Gastroesophageal sphincter (tissue), 3 donors: Measurements from ENCODE around the gene A3GALT2.

Experiments
- CTCF ChIP-seq, 4 experiments: fragments of 200-600 bp in 2 of 4; fragments of 450-650 bp in 2 of 4; sonication (generic) in 1 of 4; IDR thresholded peaks; one replicate each; pipeline ENCODE4 v1.5.1; 2017 to 2019; ENCODE audit warnings: antibody characterized with exemption in 4 of 4, mild to moderate bottlenecking in 2 of 4, moderate library complexity in 2 of 4
- EP300 ChIP-seq: sonication (generic); formaldehyde crosslinking; IDR thresholded peaks from one replicate; pipeline ENCODE4 v1.6.1; 2017; ENCODE audit warnings: antibody characterized with exemption, mild to moderate bottlenecking
- POLR2A ChIP-seq, 2 donors: fragments of 450-650 bp; IDR thresholded peaks; one replicate each; pipeline ENCODE4 v1.6.1; 2017; ENCODE audit warnings: antibody characterized with exemption in 2 of 2, mild to moderate bottlenecking in 2 of 2, moderate library complexity in 1 of 2
- POLR2AphosphoS5 ChIP-seq: sonication (generic); formaldehyde crosslinking; IDR thresholded peaks from one replicate; pipeline ENCODE4 v1.6.1; 2017; ENCODE audit warnings: antibody characterized with exemption

- TF ChIP-seq POLR2AphosphoS5: no peak
- TF ChIP-seq CTCF (IDR thresholded peaks at IDR 0.05): no peak
- no peak for TF ChIP-seq POLR2A (IDR thresholded peaks at IDR 0.05)
- TF ChIP-seq EP300: no peak
Observed at GRCh38 chr1:33275706-33276572, 45.0 kb downstream of the A3GALT2 start.
